ENCODE measurements around the gene CCR6.
"Not testable (repeated sequence)": the region's sequence is repeated elsewhere in the genome, so short reads cannot be mapped to it uniquely, and the experiment has no call there.

Gene CCR6

DNA sequence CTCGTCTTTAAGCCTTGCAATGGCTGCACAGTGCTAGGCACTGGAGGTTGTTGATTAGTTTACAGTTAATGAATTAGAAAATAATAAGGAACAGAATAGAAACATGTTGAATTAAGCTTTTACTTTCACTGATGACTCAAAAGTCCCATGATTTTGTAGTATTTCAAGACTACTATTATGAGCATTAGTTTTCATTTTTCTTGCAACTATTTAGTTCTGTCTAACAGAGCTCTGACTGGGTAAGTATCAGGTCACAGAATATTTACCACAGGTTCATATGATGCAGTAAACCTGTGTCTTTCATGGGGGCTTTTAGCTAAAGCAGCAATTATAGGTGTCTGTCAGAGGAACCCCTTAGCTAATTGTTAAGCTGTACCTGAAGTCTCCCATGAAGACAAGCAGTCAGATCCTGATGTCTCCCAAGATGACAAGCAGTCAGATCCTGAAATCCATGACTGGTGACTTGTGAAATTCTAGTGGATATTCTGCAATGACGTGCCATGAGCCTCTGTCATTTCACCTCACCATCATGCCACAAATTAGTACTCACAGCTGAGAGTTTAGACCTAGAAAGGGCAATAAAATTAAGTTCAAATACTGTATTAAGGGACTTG is 43.1 kb downstream of the CCR6 start:
- no peak overlapping the region for H3K27ac ChIP-seq
- H3K4me3 ChIP-seq: no peak overlapping the region
- DNase-seq (ENCODE audit: low spot score): no peak
- TF ChIP-seq, protein P1, sequence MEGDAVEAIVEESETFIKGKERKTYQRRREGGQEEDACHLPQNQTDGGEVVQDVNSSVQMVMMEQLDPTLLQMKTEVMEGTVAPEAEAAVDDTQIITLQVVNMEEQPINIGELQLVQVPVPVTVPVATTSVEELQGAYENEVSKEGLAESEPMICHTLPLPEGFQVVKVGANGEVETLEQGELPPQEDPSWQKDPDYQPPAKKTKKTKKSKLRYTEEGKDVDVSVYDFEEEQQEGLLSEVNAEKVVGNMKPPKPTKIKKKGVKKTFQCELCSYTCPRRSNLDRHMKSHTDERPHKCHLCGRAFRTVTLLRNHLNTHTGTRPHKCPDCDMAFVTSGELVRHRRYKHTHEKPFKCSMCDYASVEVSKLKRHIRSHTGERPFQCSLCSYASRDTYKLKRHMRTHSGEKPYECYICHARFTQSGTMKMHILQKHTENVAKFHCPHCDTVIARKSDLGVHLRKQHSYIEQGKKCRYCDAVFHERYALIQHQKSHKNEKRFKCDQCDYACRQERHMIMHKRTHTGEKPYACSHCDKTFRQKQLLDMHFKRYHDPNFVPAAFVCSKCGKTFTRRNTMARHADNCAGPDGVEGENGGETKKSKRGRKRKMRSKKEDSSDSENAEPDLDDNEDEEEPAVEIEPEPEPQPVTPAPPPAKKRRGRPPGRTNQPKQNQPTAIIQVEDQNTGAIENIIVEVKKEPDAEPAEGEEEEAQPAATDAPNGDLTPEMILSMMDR (IDR thresholded peaks at IDR 0.05): no peak

- H3K27ac ChIP-seq; DNase-seq (ENCODE audit: low spot score): not testable (repeated sequence)
Measured at GRCh38 chr6:167167699-167168098, 44.8 kb downstream of the CCR6 start.

DNA sequence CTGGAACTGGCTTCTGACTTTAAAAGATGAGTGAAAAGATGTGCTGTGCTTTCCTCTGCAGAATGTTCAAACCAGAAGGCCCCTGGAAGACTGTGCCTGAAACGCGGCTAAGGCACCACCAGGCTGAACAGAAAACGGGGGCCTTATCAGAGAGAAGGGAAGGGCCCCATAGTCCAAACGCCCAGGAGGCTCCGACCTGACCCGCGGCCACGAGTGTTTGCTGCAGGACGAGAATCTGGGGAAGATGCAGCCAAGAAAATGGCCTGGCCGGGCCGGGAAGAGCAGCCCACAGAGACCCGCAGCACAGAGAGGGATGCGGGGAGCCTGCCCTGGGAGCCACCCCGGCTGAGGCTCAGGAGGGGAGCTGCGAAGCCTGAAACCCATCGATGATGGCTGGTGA is 45.4 kb downstream of the CCR6 start:
- not testable (repeated sequence) for H3K27ac ChIP-seq; H3K4me3 ChIP-seq; DNase-seq (ENCODE audit: low spot score)

More at GRCh38 chr6:167167699-167168098, 44.8 kb downstream of the CCR6 start:
- H3K4me3 ChIP-seq: not testable (repeated sequence)

DNA sequence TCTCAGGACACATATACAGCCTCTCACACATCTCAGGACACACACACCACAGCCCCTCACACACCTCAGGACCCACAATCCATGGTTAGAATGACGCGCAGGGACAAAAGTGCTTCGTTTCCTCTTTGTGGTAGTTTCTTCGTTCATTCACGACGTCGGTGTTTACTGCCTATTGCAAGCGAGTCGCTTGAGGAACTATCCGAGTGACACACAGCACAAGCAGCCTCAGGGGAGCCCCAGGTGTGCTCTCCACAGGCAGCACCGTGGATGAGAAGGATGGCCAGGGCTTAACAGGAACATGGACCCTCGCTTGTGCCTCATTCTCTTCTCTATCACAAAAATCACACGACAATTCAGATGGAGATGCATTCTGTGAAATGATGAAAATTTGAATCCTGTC is 47.0 kb downstream of the CCR6 start:
- H3K27ac ChIP-seq; DNase-seq (ENCODE audit: low spot score); H3K4me3 ChIP-seq: not testable (repeated sequence)

GRCh38 chr6:167171300-167171699 is 48.4 kb downstream of the CCR6 start:
- not testable (repeated sequence) for H3K4me3 ChIP-seq; DNase-seq (ENCODE audit: low spot score); H3K27ac ChIP-seq

- H3K4me3 ChIP-seq; DNase-seq (ENCODE audit: low spot score); H3K27ac ChIP-seq: not testable (repeated sequence)
Measured at GRCh38 chr6:167172011-167172410, 49.1 kb downstream of the CCR6 start.

- not testable (repeated sequence) for H3K4me3 ChIP-seq; DNase-seq (ENCODE audit: low spot score); H3K27ac ChIP-seq
Measured at GRCh38 chr6:167177271-167177670, 54.4 kb downstream of the CCR6 start.

DNA sequence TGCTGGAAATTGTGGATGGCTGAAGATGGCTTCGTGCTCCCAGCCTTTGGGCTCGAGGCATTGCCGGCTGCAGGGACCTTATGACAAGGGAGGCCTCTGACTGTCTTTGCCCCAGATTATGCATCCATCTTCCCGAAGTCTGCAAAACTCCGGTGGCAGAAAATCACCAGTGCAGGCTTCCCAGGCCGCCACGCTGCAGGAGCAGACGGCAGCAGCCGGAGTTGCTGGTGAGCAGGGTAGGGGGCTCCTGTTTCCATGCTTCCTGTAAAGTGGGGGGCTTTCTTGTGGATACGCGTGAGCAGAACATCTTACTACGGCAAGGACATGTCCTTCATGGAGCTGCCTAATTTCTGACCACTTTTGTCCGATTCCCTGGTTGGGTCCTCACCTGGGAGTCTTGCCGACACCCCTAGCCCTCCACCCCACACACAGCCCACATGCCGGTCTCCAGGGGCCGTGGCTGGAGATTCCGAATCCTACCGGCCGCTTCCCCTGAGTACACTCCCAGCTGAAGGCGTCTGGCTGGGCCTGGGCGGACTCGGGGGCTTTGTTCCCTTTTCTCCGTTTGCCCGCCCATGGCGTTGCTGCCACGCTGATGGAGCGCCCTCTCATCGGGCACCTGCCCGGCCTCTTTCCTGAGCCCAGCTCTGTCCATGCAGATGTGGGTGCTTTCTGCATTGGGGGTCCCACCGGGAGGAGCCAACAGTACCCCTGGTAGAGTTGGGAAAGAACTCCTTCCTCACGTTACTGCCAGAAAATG is 56.2 kb downstream of the CCR6 start:
- H3K27ac ChIP-seq, H3K4me3 ChIP-seq: not testable (repeated sequence)
- peak; percentile 68 for DNase-seq (ENCODE audit: low spot score)

DNA sequence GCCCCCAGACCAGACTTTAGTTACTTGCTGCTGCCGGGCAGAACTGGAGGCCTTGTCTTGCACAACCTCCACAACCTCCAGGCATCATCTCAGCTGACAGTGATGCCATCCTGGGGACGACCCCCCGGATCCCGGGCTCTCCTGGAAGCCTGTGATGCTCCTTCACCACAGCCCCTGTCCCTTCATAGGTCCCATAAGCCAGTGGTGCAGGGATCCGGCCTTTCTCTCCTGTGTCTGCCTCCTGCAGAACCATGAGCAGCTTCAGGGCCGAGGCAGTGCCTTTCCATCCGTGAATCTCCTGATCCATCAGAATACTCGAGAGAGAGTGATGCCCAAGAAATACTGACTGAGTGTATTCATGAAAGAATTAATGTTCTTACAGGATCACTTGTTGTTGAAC is 57.2 kb downstream of the CCR6 start:
- not testable (repeated sequence) for H3K4me3 ChIP-seq; H3K27ac ChIP-seq; DNase-seq (ENCODE audit: low spot score)

DNA sequence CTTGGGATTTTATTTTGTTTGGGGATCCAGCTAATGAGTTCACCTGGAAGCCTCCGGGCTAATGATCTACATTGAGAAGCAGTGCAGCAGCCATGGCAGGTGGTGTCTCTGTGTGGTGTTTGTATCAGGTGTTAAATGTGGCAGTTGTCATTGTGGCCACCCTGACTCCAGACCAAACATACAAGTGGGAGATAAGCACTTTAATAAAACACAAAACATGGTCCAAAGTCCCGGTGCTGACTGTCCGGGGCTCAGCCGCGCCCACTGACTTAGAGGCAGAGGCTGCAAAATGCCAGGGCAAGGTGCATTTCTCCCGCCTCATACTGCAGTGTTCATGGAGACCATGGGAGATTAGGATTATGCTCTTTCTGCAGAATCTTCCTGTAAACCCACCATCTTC is 58.5 kb downstream of the CCR6 start:
- H3K4me3 ChIP-seq; DNase-seq (ENCODE audit: low spot score); H3K27ac ChIP-seq: not testable (repeated sequence)

GRCh38 chr6:167182913-167183314 is 60.0 kb downstream of the CCR6 start:
- not testable (repeated sequence) for DNase-seq (ENCODE audit: low spot score); H3K27ac ChIP-seq; H3K4me3 ChIP-seq

GRCh38 chr6:167185101-167185500 is 62.2 kb downstream of the CCR6 start:
- H3K4me3 ChIP-seq, H3K27ac ChIP-seq: not testable (repeated sequence)
- peak; percentile 1 for DNase-seq (ENCODE audit: low spot score)

DNA sequence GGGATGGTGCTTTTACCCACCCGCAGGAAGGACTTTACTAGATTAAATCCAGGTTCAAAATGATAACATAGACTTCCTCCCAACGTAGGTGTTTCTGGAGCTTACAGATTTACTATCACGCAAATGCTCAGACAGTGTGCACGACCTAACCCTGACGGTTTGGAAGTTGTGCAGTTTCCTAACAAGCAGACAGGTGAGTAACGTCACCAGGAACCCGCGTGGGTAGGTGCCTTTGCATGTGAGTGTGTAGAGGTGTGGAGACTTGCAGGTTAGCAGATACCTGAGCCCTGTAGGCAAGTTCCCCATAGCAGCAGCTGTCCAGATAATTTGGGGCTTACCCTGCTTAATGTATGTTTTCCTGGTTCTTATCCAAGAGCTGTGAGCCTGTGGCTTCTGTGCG is 64.4 kb downstream of the CCR6 start:
- not testable (repeated sequence) for H3K27ac ChIP-seq, H3K4me3 ChIP-seq
- DNase-seq (ENCODE audit: low spot score): peak; percentile 19

All from coronary artery (tissue), 2 donors.